DOHH2 (cell line): ENCODE data around the gene DENND1A.

Source experiments
- EZH2phosphoT487 ChIP-seq: fragments of 200-600 bp; sonication (generic); IDR thresholded peaks from 2 replicates; pipeline ENCODE4 v1.6.1; 2017; ENCODE audit warnings: borderline replicate concordance, mild to moderate bottlenecking, antibody characterized with exemption, low read length, moderate library complexity, mixed read lengths
- TF ChIP-seq, protein P1 (sequence below): fragments of 200-600 bp; sonication (generic); IDR thresholded peaks from one replicate; pipeline ENCODE4 v1.5.1; 2014; ENCODE audit warnings: antibody characterized with exemption, mild to moderate bottlenecking, low read depth, low read length; ENCODE audit not compliant: poor library complexity, severe bottlenecking

DNA sequence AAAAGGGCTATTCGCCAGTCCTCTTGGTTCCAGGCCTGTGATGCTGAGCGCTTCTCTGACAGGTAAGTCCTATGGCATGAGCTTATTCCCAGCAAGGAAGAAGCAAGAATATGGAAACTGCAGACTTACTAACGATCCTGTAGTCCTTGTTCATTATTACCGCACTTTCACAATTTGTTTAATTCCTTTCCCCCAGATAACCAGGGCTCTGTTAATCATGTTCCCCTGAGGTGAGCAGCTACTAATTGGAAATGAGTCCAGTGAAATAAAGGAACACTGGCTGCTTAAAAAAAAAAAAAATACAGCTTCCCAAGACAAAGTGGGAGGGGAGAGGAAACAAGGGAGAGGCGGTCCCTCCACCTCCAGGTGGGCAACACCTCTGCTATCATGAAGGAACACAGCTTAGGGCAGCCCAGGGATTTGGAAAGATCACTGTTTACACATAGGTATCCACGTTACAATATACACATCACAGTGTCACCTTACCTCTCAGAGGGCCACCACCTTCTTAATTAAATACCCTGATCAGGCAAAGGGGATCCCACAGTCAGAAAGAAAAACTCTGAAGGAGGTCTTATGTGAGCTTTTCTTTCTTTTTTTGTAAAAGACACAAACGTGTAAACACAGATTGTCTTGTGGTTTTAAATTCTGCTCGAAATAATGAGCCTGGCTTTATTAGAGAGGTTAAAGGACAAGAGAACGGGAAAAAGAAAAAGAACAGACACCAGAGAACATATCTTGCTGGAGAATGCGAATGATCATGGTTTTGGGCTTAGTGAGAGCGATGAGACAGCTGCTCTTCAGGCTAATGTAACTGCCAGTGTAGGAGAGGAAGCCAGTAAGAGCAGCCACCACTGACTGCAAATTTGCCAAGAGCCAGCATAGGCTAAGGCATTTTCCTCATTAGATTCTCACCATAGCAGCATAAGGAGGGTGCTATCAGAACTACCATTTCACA, 315.3 kb downstream of the DENND1A start:
- TF ChIP-seq, protein P1, sequence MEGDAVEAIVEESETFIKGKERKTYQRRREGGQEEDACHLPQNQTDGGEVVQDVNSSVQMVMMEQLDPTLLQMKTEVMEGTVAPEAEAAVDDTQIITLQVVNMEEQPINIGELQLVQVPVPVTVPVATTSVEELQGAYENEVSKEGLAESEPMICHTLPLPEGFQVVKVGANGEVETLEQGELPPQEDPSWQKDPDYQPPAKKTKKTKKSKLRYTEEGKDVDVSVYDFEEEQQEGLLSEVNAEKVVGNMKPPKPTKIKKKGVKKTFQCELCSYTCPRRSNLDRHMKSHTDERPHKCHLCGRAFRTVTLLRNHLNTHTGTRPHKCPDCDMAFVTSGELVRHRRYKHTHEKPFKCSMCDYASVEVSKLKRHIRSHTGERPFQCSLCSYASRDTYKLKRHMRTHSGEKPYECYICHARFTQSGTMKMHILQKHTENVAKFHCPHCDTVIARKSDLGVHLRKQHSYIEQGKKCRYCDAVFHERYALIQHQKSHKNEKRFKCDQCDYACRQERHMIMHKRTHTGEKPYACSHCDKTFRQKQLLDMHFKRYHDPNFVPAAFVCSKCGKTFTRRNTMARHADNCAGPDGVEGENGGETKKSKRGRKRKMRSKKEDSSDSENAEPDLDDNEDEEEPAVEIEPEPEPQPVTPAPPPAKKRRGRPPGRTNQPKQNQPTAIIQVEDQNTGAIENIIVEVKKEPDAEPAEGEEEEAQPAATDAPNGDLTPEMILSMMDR: no peak
- TF ChIP-seq EZH2phosphoT487: no peak
